H1 (cell line): ENCODE data around the gene DSCAM. TPM values are rescaled to one million over a fixed set of nuclear protein-coding genes. Genes with fewer than 3 reads are reported as not detected.

ENCODE experiments used
- CTCF ChIA-PET: fragments of 300-600 bp; sonication (Branson Sonifier 250); formaldehyde crosslinking; loops from one replicate; lab custom pipeline; 2021; ENCODE audit not compliant: partially characterized antibody; lab: Charles Lee
- POLR2A ChIA-PET: fragments of 300-600 bp; sonication (Branson Sonifier 250); formaldehyde crosslinking; loops from one replicate; lab custom pipeline; 2021; ENCODE audit warnings: inconsistent platforms; ENCODE audit not compliant: partially characterized antibody; lab: Charles Lee
- DNase-seq, 2 experiments: peaks; one replicate each; pipeline versions ENCODE4 v3.0.0 to v3.0.0-alpha.2; 2010 to 2022; ENCODE audit warnings: low spot score in 2 of 2, low read depth in 1 of 2, mixed read lengths in 1 of 2
- FAIRE-seq: peaks from 2 replicates; lab custom pipeline; 2011; peaks lifted over from hg19 to GRCh38; lab: Jason Lieb, UNC
- H2AFZ ChIP-seq: 2 replicates; pipeline ENCODE4 v1.8.1; 2012; ENCODE audit warnings: low read length, inconsistent platforms
- H2AK5ac ChIP-seq: 2 replicates; pipeline ENCODE4 v1.6.1; 2013; ENCODE audit warnings: low read depth, low read length
- H2BK120ac ChIP-seq: replicated peaks from 2 replicates; pipeline ENCODE3; 2013; ENCODE audit warnings: low read depth, low read length, inconsistent platforms
- H2BK12ac ChIP-seq: 2 replicates; pipeline ENCODE4 v1.6.1; 2013; ENCODE audit warnings: low read depth, low read length
- H2BK15ac ChIP-seq: 2 replicates; pipeline ENCODE4 v1.6.1; 2013; ENCODE audit warnings: low read length
- H2BK20ac ChIP-seq: 2 replicates; pipeline ENCODE4 v1.6.1; 2013; ENCODE audit warnings: low read length
- H2BK5ac ChIP-seq: 2 replicates; pipeline ENCODE4 v1.6.1; 2013; ENCODE audit warnings: low read depth, low read length
- H3K14ac ChIP-seq: 2 replicates; pipeline ENCODE4 v1.6.1; 2013; ENCODE audit warnings: inconsistent platforms; ENCODE audit not compliant: insufficient read length
- H3K18ac ChIP-seq: 2 replicates; pipeline ENCODE4 v1.6.1; 2013; ENCODE audit warnings: low read length; ENCODE audit errors: extremely low read depth
- H3K23ac ChIP-seq: 2 replicates; pipeline ENCODE4 v1.6.1; 2013; ENCODE audit warnings: inconsistent platforms; ENCODE audit not compliant: insufficient read length
- H3K23me2 ChIP-seq: 2 replicates; pipeline ENCODE4 v1.6.1; 2013; ENCODE audit warnings: low read depth, low read length
- H3K27ac ChIP-seq: 2 replicates; pipeline ENCODE4 v1.6.1; 2011; ENCODE audit warnings: low read depth, low read length, inconsistent platforms
- H3K27me3 ChIP-seq, 4 experiments: replicated peaks in 1 of 4; 1 replicate in 1 of 4; 2 replicates in 3 of 4; pipeline versions ENCODE4 v1.6.1 to v1.8.1; 2011 to 2013; ENCODE audit warnings: low read length in 3 of 4, mild to moderate bottlenecking in 3 of 4, inconsistent platforms in 2 of 4, mixed read lengths in 2 of 4, moderate library complexity in 1 of 4; ENCODE audit not compliant: control insufficient read depth in 3 of 4, insufficient read depth in 3 of 4; ENCODE audit errors: extremely low read depth in 1 of 4
- H3K36me3 ChIP-seq, 4 experiments: 2 replicates each; pipeline versions ENCODE4 v1.6.1 to v1.8.1; 2011 to 2013; ENCODE audit warnings: mild to moderate bottlenecking in 4 of 4, low read length in 3 of 4, moderate library complexity in 2 of 4, control low read depth in 1 of 4, inconsistent platforms in 1 of 4; ENCODE audit not compliant: insufficient read depth in 4 of 4, control insufficient read depth in 2 of 4
- H3K4ac ChIP-seq: replicated peaks from 2 replicates; pipeline ENCODE3; 2013; ENCODE audit warnings: low read length, low read depth, mixed read lengths, inconsistent platforms; ENCODE audit not compliant: insufficient read length
- H3K4me1 ChIP-seq, 4 experiments: replicated peaks in 1 of 4; 1 replicate in 1 of 4; 2 replicates in 3 of 4; pipeline versions ENCODE4 v1.6.1 to v1.8.1; 2011 to 2013; ENCODE audit warnings: low read length in 3 of 4, inconsistent platforms in 2 of 4, mixed read lengths in 1 of 4; ENCODE audit not compliant: insufficient read depth in 4 of 4, control insufficient read depth in 3 of 4
- H3K4me2 ChIP-seq, 2 experiments: 2 replicates each; pipeline versions ENCODE4 v1.6.1 to v1.8.1; 2011 to 2013; ENCODE audit warnings: low read depth in 2 of 2, low read length in 2 of 2, control low read depth in 1 of 2, inconsistent platforms in 1 of 2, mild to moderate bottlenecking in 1 of 2; ENCODE audit not compliant: insufficient read depth in 1 of 2
- H3K4me3 ChIP-seq, 4 experiments: fragments of 200-600, 300-600 bp in 1 of 4; sonication (generic), shearing (Covaris generic), sonication (Bioruptor Twin) in 1 of 4; 2 replicates each; pipeline versions ENCODE4 v1.5.1 to v1.8.1; 2011 to 2016; ENCODE audit warnings: low read length in 4 of 4, low read depth in 3 of 4, control low read depth in 2 of 4, inconsistent platforms in 2 of 4, mild to moderate bottlenecking in 2 of 4, mixed read lengths in 1 of 4, moderate library complexity in 1 of 4; ENCODE audit not compliant: insufficient read depth in 2 of 4; ENCODE audit errors: extremely low read depth in 1 of 4
- H3K56ac ChIP-seq: replicated peaks from 2 replicates; pipeline ENCODE3; 2013; ENCODE audit warnings: low read depth, mild to moderate bottlenecking, mixed read lengths, low read length, inconsistent platforms; ENCODE audit not compliant: insufficient read length
- H3K79me1 ChIP-seq: 2 replicates; pipeline ENCODE4 v1.6.1; 2013; ENCODE audit warnings: low read depth, low read length, control low read depth
- H3K79me2 ChIP-seq, 2 experiments: 2 replicates each; pipeline versions ENCODE4 v1.6.1 to v1.8.1; 2012 to 2013; ENCODE audit warnings: low read length in 2 of 2, mild to moderate bottlenecking in 2 of 2, inconsistent platforms in 1 of 2; ENCODE audit not compliant: insufficient read depth in 2 of 2, control insufficient read depth in 1 of 2
- H3K9ac ChIP-seq, 4 experiments: replicated peaks in 1 of 4; 1 replicate in 1 of 4; 2 replicates in 3 of 4; pipeline versions ENCODE4 v1.6.1 to v1.8.1; 2011 to 2013; ENCODE audit warnings: low read depth in 3 of 4, low read length in 3 of 4, control low read depth in 2 of 4, mild to moderate bottlenecking in 2 of 4, moderate library complexity in 2 of 4, inconsistent platforms in 1 of 4; ENCODE audit errors: extremely low read depth in 1 of 4
- H3K9me3 ChIP-seq, 2 experiments: 2 replicates each; pipeline versions ENCODE4 v1.6.1 to v1.8.1; 2012 to 2013; ENCODE audit warnings: mild to moderate bottlenecking in 2 of 2, moderate library complexity in 2 of 2, control low read depth in 1 of 2, inconsistent platforms in 1 of 2, low read depth in 1 of 2, low read length in 1 of 2, mixed read lengths in 1 of 2; ENCODE audit not compliant: insufficient read depth in 2 of 2
- H4K20me1 ChIP-seq, 2 experiments: replicated peaks in 1 of 2; 2 replicates each; pipeline versions ENCODE3 to v1.8.1; 2011 to 2013; ENCODE audit warnings: inconsistent platforms in 2 of 2, low read length in 2 of 2, mild to moderate bottlenecking in 1 of 2; ENCODE audit not compliant: insufficient read depth in 2 of 2, control insufficient read depth in 1 of 2
- H4K5ac ChIP-seq: 2 replicates; pipeline ENCODE4 v1.6.1; 2013; ENCODE audit warnings: low read length, low read depth, mixed read lengths, inconsistent platforms; ENCODE audit not compliant: insufficient read length
- H4K8ac ChIP-seq: 2 replicates; pipeline ENCODE4 v1.8.0; 2013; ENCODE audit warnings: mild to moderate bottlenecking, moderate library complexity, low read length, inconsistent platforms; ENCODE audit not compliant: insufficient read depth; ENCODE audit errors: extremely low read depth
- H4K91ac ChIP-seq: replicated peaks from 2 replicates; pipeline ENCODE3; 2013; ENCODE audit warnings: low read length, mixed read lengths, inconsistent platforms; ENCODE audit not compliant: insufficient read length
- ASH2L ChIP-seq: fragments of 200-600, 300-600 bp; sonication (generic); IDR thresholded peaks from one replicate; pipeline ENCODE4 v1.7.1; 2017; ENCODE audit warnings: low read length
- CBX8 ChIP-seq: fragments of 300-800, 300-1000 bp; sonication (generic); IDR thresholded peaks from 2 replicates; pipeline ENCODE4 v1.7.1; 2016; ENCODE audit warnings: low read depth, low read length, borderline replicate concordance
- HDAC2 ChIP-seq, 2 experiments: fragments of 300-600 bp in 1 of 2; sonication (generic) in 1 of 2; IDR thresholded peaks; 2 replicates each; pipeline ENCODE4 v1.6.1; 2011 to 2012; ENCODE audit warnings: low read depth in 2 of 2, low read length in 2 of 2, mild to moderate bottlenecking in 2 of 2, moderate library complexity in 2 of 2, borderline replicate concordance in 1 of 2, inconsistent platforms in 1 of 2
- HDAC6 ChIP-seq: IDR thresholded peaks from one replicate; pipeline ENCODE4 v1.7.1; 2012; ENCODE audit warnings: low read depth, mild to moderate bottlenecking, inconsistent platforms, low read length, moderate library complexity
- KDM5A ChIP-seq: fragments of 200-600 bp; IDR thresholded peaks from 2 replicates; pipeline ENCODE4 v1.7.1; 2012; ENCODE audit warnings: mild to moderate bottlenecking, low read length, inconsistent platforms, mixed read lengths
- POLR2AphosphoS5 ChIP-seq: IDR thresholded peaks from 2 replicates; pipeline ENCODE4 v1.6.1; 2011; ENCODE audit warnings: low read depth, low read length
- RAD21 ChIP-seq, 2 experiments: IDR thresholded peaks in 1 of 2; conservative IDR thresholded peaks in 1 of 2; 2 replicates each; pipeline ENCODE4 v1.6.1; 2011; ENCODE audit warnings: low read depth in 2 of 2, low read length in 2 of 2, improper control_type of control experiment in 1 of 2, inconsistent platforms in 1 of 2, mild to moderate bottlenecking in 1 of 2, moderate library complexity in 1 of 2
- SIX5 ChIP-seq: IDR thresholded peaks from 2 replicates; pipeline ENCODE4 v1.6.1; 2011; ENCODE audit warnings: mild to moderate bottlenecking, low read depth, low read length
- SRF ChIP-seq: IDR thresholded peaks from 2 replicates; pipeline ENCODE4 v1.6.1; 2011; ENCODE audit warnings: mild to moderate bottlenecking, low read depth, low read length, moderate library complexity
- ZNF274 ChIP-seq: IDR thresholded peaks from 2 replicates; pipeline ENCODE4 v1.7.0; 2012; ENCODE audit warnings: low read length, borderline replicate concordance; ENCODE audit errors: extremely low read depth
- WGBS, 2 experiments: shearing (Covaris generic) in 1 of 2; methylation state at CpG; one replicate each; pipeline versions ENCODE4 v1.1.6 to v1.1.7; 2013 to 2015; ENCODE audit warnings: low lambda C conversion rate in 2 of 2, mixed read lengths in 2 of 2, inconsistent platforms in 1 of 2, low coverage in 1 of 2, missing lambda C conversion rate in 1 of 2; ENCODE audit not compliant: insufficient replicate concordance in 2 of 2, insufficient coverage in 1 of 2, insufficient read length in 1 of 2; ENCODE audit errors: extremely low coverage in 1 of 2, missing lambda C conversion rate in 1 of 2; 5-methylcytosine and 5-hydroxymethylcytosine counted together
- polyA plus RNA-seq, 7 experiments: library from polyadenylated mRNA; depleted of rRNA in 3 of 7; stranded (reverse) in 5 of 7; unstranded in 2 of 7; fragments of >200 nt in 5 of 7; fragments of 200-250 nt in 2 of 7; gene quantifications; 1 replicate in 5 of 7; 2 replicates in 1 of 7; 4 replicates in 1 of 7; pipeline versions ENCODE4 v1.2.1 to v1.2.3, GENCODE V29; 2011 to 2013; ENCODE audit warnings: missing spikeins in 2 of 7, mixed read lengths in 2 of 7
- total RNA-seq: library from RNA; stranded (reverse); fragmentation: NEBNext Ultra II Directional; extraction: Animal tissue kit (Norgen Biotek cat#: 25700); gene quantifications from 2 replicates; pipeline ENCODE4 v1.2.1, GENCODE V29; 2021
- TF ChIP-seq, protein P1 (sequence below), 3 experiments: IDR thresholded peaks; 1 replicate in 2 of 3; 2 replicates in 1 of 3; pipeline versions ENCODE4 v1.5.1 to v1.6.1; 2011; ENCODE audit warnings: low read length in 3 of 3, mild to moderate bottlenecking in 3 of 3, inconsistent platforms in 2 of 3, low read depth in 1 of 3, moderate library complexity in 1 of 3; ENCODE audit not compliant: insufficient read depth in 1 of 3; ENCODE audit errors: control extremely low read depth in 1 of 3

DSCAM gene
- total and polyA plus RNA-seq, 2 of the 8 experiments (the other 6 are each of a cell fraction or from before 2014, with no cell fraction given), result 0.02 to 0.15 TPM

GRCh38 chr21:40466893-40467483, 380.0 kb downstream of the DSCAM start:
- Histone ChIP-seq H3K14ac (no peak overlapping the region), H2BK15ac (no peak overlapping the region), H2AK5ac (no peak overlapping the region), H4K91ac (no peak overlapping the region), H3K4me3 (no peak overlapping the region), H4K20me1 (no peaks in the 10 kb centered on the region), H3K56ac (no peak overlapping the region), H3K79me1 (no peaks in the 10 kb centered on the region), H3K9me3 (no peaks in the 10 kb centered on the region), H2AFZ (no peak overlapping the region), H3K18ac (no peak overlapping the region), H3K4ac (no peak overlapping the region), H3K23ac (no peak overlapping the region), H3K79me2 (no peaks in the 10 kb centered on the region), H2BK5ac (no peak overlapping the region), H4K5ac (no peak overlapping the region), H2BK120ac (no peak overlapping the region), H3K36me3 (no peaks in the 10 kb centered on the region), H3K4me1 (no peaks in the 10 kb centered on the region), H2BK20ac (no peak overlapping the region), H4K8ac (no peak overlapping the region), H3K27ac (no peak overlapping the region), H3K27me3 (no peaks in the 10 kb centered on the region), H3K23me2 (no peaks in the 10 kb centered on the region), H2BK12ac (no peak overlapping the region), H3K4me2 (no peak overlapping the region), H3K9ac (no peak overlapping the region)
- FAIRE-seq (no peak), DNase-seq (no peak)
- 89 to 100% methylated on average over 1 of the region's 1 CpG for WGBS, 2 experiments
- ChIA-PET CTCF (interaction anchor here (0.7 to 2.2 kb wide), 25 partner anchors 10 to 602 kb away, joined by 3 to 9 read pairs (median 3); no protein-coding TSS in a partner anchor), POLR2A (no interaction called here)
- TF ChIP-seq ZNF274, result no peak
- TF ChIP-seq CBX8, result no peak
- no peak for TF ChIP-seq HDAC2 (IDR thresholded peaks at IDR 0.05; ENCODE audit: borderline replicate concordance in 1 of 2, low read depth in 2 of 2, low read length in 2 of 2)
- TF ChIP-seq, protein P1, sequence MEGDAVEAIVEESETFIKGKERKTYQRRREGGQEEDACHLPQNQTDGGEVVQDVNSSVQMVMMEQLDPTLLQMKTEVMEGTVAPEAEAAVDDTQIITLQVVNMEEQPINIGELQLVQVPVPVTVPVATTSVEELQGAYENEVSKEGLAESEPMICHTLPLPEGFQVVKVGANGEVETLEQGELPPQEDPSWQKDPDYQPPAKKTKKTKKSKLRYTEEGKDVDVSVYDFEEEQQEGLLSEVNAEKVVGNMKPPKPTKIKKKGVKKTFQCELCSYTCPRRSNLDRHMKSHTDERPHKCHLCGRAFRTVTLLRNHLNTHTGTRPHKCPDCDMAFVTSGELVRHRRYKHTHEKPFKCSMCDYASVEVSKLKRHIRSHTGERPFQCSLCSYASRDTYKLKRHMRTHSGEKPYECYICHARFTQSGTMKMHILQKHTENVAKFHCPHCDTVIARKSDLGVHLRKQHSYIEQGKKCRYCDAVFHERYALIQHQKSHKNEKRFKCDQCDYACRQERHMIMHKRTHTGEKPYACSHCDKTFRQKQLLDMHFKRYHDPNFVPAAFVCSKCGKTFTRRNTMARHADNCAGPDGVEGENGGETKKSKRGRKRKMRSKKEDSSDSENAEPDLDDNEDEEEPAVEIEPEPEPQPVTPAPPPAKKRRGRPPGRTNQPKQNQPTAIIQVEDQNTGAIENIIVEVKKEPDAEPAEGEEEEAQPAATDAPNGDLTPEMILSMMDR (IDR thresholded peaks at IDR 0.05; ENCODE audit: control extremely low read depth in 1 of 3, insufficient read depth in 1 of 3, low read depth in 1 of 3, low read length in 3 of 3), result peak in 2 of 3 experiments; percentile 16 to 22; a peak in 2 of 4 replicates
- TF ChIP-seq SIX5, result no peak
- no peak for TF ChIP-seq KDM5A
- TF ChIP-seq RAD21 (IDR thresholded peaks at IDR 0.05 in 1 of 2, conservative IDR thresholded peaks at IDR 0.05 in 1 of 2; ENCODE audit: low read depth in 2 of 2, low read length in 2 of 2), result peak in 1 of 2 experiments; percentile 35
- no peak for TF ChIP-seq ASH2L
- no peak for TF ChIP-seq HDAC6
- TF ChIP-seq SRF, result no peak
- no peak for TF ChIP-seq POLR2AphosphoS5
